HEK293 (cell line): Measurements from ENCODE around the gene VPS51.

Experiments
- BCL11B ChIP-seq: fragments of 450-650 bp; formaldehyde crosslinking; IDR thresholded peaks from 2 replicates; pipeline ENCODE4 v1.5.1; 2016; ENCODE audit warnings: low read depth, missing biosample characterization, missing genetic modification characterization
- KLF10 ChIP-seq: fragments of 450-650 bp; IDR thresholded peaks from 2 replicates; pipeline ENCODE4 v1.5.1; 2018; ENCODE audit warnings: missing biosample characterization, mild to moderate bottlenecking, missing genetic modification characterization
- KLF16 ChIP-seq: fragments of 450-650 bp; formaldehyde crosslinking; IDR thresholded peaks from 2 replicates; pipeline ENCODE4 v1.5.1; 2017; ENCODE audit warnings: missing biosample characterization, missing genetic modification characterization
- KLF8 ChIP-seq: fragments of 450-650 bp; formaldehyde crosslinking; IDR thresholded peaks from 2 replicates; pipeline ENCODE4 v1.5.1; 2016; ENCODE audit warnings: missing biosample characterization, missing genetic modification characterization
- MYNN ChIP-seq: fragments of 450-650 bp; formaldehyde crosslinking; IDR thresholded peaks from 2 replicates; pipeline ENCODE4 v1.5.1; 2016; ENCODE audit warnings: missing biosample characterization, missing genetic modification characterization, borderline replicate concordance
- PRDM1 ChIP-seq: fragments of 450-650 bp; formaldehyde crosslinking; IDR thresholded peaks from 2 replicates; pipeline ENCODE4; 2016; ENCODE audit warnings: missing biosample characterization, missing genetic modification characterization
- SCRT1 ChIP-seq: fragments of 450-650 bp; formaldehyde crosslinking; IDR thresholded peaks from 2 replicates; pipeline ENCODE4 v1.5.1; 2016; ENCODE audit warnings: missing biosample characterization, missing genetic modification characterization, borderline replicate concordance
- SP3 ChIP-seq: fragments of 450-650 bp; formaldehyde crosslinking; IDR thresholded peaks from 2 replicates; pipeline ENCODE4 v1.5.1; 2016; ENCODE audit warnings: missing biosample characterization, missing genetic modification characterization
- ZBTB20 ChIP-seq: fragments of 450-650 bp; formaldehyde crosslinking; IDR thresholded peaks from 2 replicates; pipeline ENCODE4 v1.5.1; 2016; ENCODE audit warnings: missing biosample characterization, missing genetic modification characterization
- ZEB2 ChIP-seq: fragments of 450-650 bp; formaldehyde crosslinking; IDR thresholded peaks from 2 replicates; pipeline ENCODE4 v1.5.1; 2016; ENCODE audit warnings: missing biosample characterization, missing genetic modification characterization
- ZFHX2 ChIP-seq: fragments of 450-650 bp; formaldehyde crosslinking; conservative IDR thresholded peaks from 2 replicates; pipeline ENCODE4 v1.5.1; 2016; ENCODE audit warnings: missing biosample characterization, missing genetic modification characterization
- ZNF121 ChIP-seq: fragments of 450-650 bp; formaldehyde crosslinking; IDR thresholded peaks from 2 replicates; pipeline ENCODE4 v1.5.1; 2016; ENCODE audit warnings: missing biosample characterization, missing genetic modification characterization
- ZNF140 ChIP-seq: fragments of 450-650 bp; formaldehyde crosslinking; IDR thresholded peaks from 2 replicates; pipeline ENCODE4 v1.5.1; 2016; ENCODE audit warnings: missing biosample characterization, missing genetic modification characterization
- ZNF266 ChIP-seq: fragments of 450-650 bp; formaldehyde crosslinking; IDR thresholded peaks from 2 replicates; pipeline ENCODE4 v1.5.1; 2016; ENCODE audit warnings: missing biosample characterization, missing genetic modification characterization, low read depth
- ZNF416 ChIP-seq: fragments of 450-650 bp; formaldehyde crosslinking; IDR thresholded peaks from 2 replicates; pipeline ENCODE4 v1.5.1; 2016; ENCODE audit warnings: missing biosample characterization, missing genetic modification characterization
- ZNF426 ChIP-seq: fragments of 450-650 bp; formaldehyde crosslinking; IDR thresholded peaks from 2 replicates; pipeline ENCODE4 v1.5.1; 2017; ENCODE audit warnings: missing biosample characterization, missing genetic modification characterization, mild to moderate bottlenecking, inconsistent platforms, moderate library complexity
- ZNF510 ChIP-seq: fragments of 450-650 bp; formaldehyde crosslinking; IDR thresholded peaks from 2 replicates; pipeline ENCODE4 v1.5.1; 2018; ENCODE audit warnings: mild to moderate bottlenecking, missing genetic modification characterization, missing biosample characterization; ENCODE audit not compliant: insufficient replicate concordance
- ZNF544 ChIP-seq: fragments of 450-650 bp; formaldehyde crosslinking; IDR thresholded peaks from 2 replicates; pipeline ENCODE4 v1.5.0; 2017; ENCODE audit warnings: missing biosample characterization, missing genetic modification characterization
- ZNF548 ChIP-seq: fragments of 450-650 bp; formaldehyde crosslinking; IDR thresholded peaks from 2 replicates; pipeline ENCODE4 v1.5.1; 2016; ENCODE audit warnings: missing biosample characterization, missing genetic modification characterization
- ZNF561 ChIP-seq: fragments of 450-650 bp; IDR thresholded peaks from 2 replicates; pipeline ENCODE4 v1.5.1; 2018; ENCODE audit warnings: missing biosample characterization, missing genetic modification characterization, borderline replicate concordance
- ZNF747 ChIP-seq: fragments of 450-650 bp; formaldehyde crosslinking; IDR thresholded peaks from 2 replicates; pipeline ENCODE4 v1.5.1; 2016; ENCODE audit warnings: missing biosample characterization, missing genetic modification characterization
- ZNF785 ChIP-seq: fragments of 450-650 bp; formaldehyde crosslinking; IDR thresholded peaks from 2 replicates; pipeline ENCODE4 v1.5.1; 2016; ENCODE audit warnings: missing biosample characterization, missing genetic modification characterization
- TF ChIP-seq, protein P1 (sequence below): IDR thresholded peaks from 2 replicates; pipeline ENCODE4 v1.6.1; 2011; ENCODE audit warnings: mild to moderate bottlenecking, low read depth, low read length, borderline replicate concordance
- TF ChIP-seq, protein P2 (sequence below): fragments of 450-650 bp; formaldehyde crosslinking; IDR thresholded peaks from 2 replicates; pipeline ENCODE4 v1.5.1; 2016; ENCODE audit warnings: missing biosample characterization, missing genetic modification characterization
- TF ChIP-seq, protein P3 (sequence below): fragments of 450-650 bp; formaldehyde crosslinking; IDR thresholded peaks from 2 replicates; pipeline ENCODE4 v1.5.1; 2016; ENCODE audit warnings: missing biosample characterization, missing genetic modification characterization
- TF ChIP-seq, protein P4 (sequence below): fragments of 450-650 bp; formaldehyde crosslinking; IDR thresholded peaks from 2 replicates; pipeline ENCODE4 v1.5.1; 2016; ENCODE audit warnings: missing biosample characterization, missing genetic modification characterization, low read depth
- TF ChIP-seq, protein P5 (sequence below): fragments of 450-650 bp; formaldehyde crosslinking; IDR thresholded peaks from 2 replicates; pipeline ENCODE4 v1.5.1; 2016; ENCODE audit warnings: missing biosample characterization, missing genetic modification characterization
- TF ChIP-seq, protein P6 (sequence below): fragments of 450-650 bp; IDR thresholded peaks from 2 replicates; pipeline ENCODE4 v1.5.1; 2018; ENCODE audit warnings: missing biosample characterization, missing genetic modification characterization

The VPS51 gene

DNA sequence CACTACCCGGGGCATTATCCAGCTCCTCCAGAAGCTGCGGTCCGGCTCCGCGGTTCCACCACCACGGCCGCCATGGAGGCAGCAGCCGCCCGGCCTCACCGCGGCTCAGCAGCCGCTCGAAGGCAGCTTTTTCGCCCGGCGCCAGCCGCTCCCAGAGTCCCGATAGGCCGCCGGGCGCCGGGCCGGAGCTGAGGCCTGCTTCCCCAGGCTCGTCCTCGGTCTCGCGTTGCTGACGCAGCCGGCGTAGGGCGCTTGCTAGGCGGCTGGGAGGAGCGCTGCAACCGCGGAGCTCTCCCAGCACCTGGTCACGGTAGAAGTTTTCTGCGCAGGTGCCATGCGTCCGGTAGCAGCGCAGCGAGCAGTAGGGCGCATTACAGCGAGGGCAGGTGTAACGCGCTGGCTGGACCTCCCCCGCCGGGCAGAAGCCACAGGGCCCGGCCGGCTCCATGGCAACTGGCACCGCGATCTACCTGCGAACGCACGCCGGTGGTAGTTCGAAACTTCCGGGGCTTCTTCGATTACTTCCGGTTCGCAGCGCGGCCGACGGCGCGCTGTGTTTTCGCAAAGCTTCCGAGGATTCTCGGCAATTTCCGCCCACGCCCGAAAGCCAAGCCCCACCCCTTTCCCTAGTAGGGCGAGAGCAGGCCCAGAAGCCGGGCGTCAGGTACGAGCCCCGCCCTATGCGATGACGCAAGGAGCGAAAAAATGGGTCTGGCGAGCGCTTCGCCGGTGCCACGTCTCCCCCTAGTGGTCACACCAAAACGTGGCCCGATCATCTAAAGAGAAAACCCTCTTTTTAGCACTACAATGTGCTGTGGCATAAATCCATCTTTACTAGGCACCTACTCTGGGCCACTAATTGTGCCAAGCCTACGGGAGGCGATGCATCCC is 21.4 kb downstream of the VPS51 start, which contains the start of gene ZNHIT2 (continued):
- TF ChIP-seq BCL11B (tag by site-specific recombination) (no peak), KLF8 (tag by site-specific recombination) (peak; percentile 95), PRDM1 (no peak), ZNF561 (no peak), SCRT1 (no peak), ZNF785 (no peak), ZNF416 (tag by site-specific recombination) (no peak), ZBTB20 (tag by site-specific recombination) (no peak; the same call in 1 of the 2 replicates), ZNF426 (no peak), ZNF266 (tag by site-specific recombination) (no peak), KLF16 (tag by site-specific recombination) (0 out of 2 replicates have a peak, but pooled peaks have one; percentile 7), ZNF544 (tag by site-specific recombination) (no peak), ZEB2 (tag by site-specific recombination) (peak; percentile 93), KLF10 (tag by site-specific recombination) (peak; percentile 34; the same call in 1 of the 2 replicates), ZNF140 (tag by site-specific recombination) (no peak), SP3 (tag by site-specific recombination) (peak; percentile 71; the same call in 1 of the 2 replicates), ZNF548 (tag by site-specific recombination) (no peak), ZNF121 (tag by site-specific recombination) (peak; percentile 32; the same call in 1 of the 2 replicates), ZFHX2 (tag by site-specific recombination) (peak; percentile 54), MYNN (tag by site-specific recombination) (no peak), ZNF510 (tag by site-specific recombination) (no peak), ZNF747 (tag by site-specific recombination) (no peak)
- TF ChIP-seq, protein P1, sequence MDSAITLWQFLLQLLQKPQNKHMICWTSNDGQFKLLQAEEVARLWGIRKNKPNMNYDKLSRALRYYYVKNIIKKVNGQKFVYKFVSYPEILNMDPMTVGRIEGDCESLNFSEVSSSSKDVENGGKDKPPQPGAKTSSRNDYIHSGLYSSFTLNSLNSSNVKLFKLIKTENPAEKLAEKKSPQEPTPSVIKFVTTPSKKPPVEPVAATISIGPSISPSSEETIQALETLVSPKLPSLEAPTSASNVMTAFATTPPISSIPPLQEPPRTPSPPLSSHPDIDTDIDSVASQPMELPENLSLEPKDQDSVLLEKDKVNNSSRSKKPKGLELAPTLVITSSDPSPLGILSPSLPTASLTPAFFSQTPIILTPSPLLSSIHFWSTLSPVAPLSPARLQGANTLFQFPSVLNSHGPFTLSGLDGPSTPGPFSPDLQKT = no peak
- TF ChIP-seq, protein P2, sequence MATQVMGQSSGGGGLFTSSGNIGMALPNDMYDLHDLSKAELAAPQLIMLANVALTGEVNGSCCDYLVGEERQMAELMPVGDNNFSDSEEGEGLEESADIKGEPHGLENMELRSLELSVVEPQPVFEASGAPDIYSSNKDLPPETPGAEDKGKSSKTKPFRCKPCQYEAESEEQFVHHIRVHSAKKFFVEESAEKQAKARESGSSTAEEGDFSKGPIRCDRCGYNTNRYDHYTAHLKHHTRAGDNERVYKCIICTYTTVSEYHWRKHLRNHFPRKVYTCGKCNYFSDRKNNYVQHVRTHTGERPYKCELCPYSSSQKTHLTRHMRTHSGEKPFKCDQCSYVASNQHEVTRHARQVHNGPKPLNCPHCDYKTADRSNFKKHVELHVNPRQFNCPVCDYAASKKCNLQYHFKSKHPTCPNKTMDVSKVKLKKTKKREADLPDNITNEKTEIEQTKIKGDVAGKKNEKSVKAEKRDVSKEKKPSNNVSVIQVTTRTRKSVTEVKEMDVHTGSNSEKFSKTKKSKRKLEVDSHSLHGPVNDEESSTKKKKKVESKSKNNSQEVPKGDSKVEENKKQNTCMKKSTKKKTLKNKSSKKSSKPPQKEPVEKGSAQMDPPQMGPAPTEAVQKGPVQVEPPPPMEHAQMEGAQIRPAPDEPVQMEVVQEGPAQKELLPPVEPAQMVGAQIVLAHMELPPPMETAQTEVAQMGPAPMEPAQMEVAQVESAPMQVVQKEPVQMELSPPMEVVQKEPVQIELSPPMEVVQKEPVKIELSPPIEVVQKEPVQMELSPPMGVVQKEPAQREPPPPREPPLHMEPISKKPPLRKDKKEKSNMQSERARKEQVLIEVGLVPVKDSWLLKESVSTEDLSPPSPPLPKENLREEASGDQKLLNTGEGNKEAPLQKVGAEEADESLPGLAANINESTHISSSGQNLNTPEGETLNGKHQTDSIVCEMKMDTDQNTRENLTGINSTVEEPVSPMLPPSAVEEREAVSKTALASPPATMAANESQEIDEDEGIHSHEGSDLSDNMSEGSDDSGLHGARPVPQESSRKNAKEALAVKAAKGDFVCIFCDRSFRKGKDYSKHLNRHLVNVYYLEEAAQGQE = peak; percentile 32; the same call in 1 of the 2 replicates
- TF ChIP-seq, protein P3, sequence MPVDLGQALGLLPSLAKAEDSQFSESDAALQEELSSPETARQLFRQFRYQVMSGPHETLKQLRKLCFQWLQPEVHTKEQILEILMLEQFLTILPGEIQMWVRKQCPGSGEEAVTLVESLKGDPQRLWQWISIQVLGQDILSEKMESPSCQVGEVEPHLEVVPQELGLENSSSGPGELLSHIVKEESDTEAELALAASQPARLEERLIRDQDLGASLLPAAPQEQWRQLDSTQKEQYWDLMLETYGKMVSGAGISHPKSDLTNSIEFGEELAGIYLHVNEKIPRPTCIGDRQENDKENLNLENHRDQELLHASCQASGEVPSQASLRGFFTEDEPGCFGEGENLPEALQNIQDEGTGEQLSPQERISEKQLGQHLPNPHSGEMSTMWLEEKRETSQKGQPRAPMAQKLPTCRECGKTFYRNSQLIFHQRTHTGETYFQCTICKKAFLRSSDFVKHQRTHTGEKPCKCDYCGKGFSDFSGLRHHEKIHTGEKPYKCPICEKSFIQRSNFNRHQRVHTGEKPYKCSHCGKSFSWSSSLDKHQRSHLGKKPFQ (tag by site-specific recombination) = no peak
- TF ChIP-seq, protein P4, sequence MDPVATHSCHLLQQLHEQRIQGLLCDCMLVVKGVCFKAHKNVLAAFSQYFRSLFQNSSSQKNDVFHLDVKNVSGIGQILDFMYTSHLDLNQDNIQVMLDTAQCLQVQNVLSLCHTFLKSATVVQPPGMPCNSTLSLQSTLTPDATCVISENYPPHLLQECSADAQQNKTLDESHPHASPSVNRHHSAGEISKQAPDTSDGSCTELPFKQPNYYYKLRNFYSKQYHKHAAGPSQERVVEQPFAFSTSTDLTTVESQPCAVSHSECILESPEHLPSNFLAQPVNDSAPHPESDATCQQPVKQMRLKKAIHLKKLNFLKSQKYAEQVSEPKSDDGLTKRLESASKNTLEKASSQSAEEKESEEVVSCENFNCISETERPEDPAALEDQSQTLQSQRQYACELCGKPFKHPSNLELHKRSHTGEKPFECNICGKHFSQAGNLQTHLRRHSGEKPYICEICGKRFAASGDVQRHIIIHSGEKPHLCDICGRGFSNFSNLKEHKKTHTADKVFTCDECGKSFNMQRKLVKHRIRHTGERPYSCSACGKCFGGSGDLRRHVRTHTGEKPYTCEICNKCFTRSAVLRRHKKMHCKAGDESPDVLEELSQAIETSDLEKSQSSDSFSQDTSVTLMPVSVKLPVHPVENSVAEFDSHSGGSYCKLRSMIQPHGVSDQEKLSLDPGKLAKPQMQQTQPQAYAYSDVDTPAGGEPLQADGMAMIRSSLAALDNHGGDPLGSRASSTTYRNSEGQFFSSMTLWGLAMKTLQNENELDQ = no peak
- TF ChIP-seq, protein P5, sequence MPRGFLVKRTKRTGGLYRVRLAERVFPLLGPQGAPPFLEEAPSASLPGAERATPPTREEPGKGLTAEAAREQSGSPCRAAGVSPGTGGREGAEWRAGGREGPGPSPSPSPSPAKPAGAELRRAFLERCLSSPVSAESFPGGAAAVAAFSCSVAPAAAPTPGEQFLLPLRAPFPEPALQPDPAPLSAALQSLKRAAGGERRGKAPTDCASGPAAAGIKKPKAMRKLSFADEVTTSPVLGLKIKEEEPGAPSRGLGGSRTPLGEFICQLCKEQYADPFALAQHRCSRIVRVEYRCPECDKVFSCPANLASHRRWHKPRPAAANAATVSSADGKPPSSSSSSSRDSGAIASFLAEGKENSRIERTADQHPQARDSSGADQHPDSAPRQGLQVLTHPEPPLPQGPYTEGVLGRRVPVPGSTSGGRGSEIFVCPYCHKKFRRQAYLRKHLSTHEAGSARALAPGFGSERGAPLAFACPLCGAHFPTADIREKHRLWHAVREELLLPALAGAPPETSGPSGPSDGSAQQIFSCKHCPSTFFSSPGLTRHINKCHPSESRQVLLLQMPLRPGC (tag by site-specific recombination) = peak; percentile 10; the same call in 1 of the 2 replicates
- TF ChIP-seq, protein P6, sequence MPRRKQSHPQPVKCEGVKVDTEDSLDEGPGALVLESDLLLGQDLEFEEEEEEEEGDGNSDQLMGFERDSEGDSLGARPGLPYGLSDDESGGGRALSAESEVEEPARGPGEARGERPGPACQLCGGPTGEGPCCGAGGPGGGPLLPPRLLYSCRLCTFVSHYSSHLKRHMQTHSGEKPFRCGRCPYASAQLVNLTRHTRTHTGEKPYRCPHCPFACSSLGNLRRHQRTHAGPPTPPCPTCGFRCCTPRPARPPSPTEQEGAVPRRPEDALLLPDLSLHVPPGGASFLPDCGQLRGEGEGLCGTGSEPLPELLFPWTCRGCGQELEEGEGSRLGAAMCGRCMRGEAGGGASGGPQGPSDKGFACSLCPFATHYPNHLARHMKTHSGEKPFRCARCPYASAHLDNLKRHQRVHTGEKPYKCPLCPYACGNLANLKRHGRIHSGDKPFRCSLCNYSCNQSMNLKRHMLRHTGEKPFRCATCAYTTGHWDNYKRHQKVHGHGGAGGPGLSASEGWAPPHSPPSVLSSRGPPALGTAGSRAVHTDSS (tag by site-specific recombination) = no peak
